Tibial artery (tissue), 4 donors: Measurements from ENCODE around the gene TAOK3.
A peak's percentile ranks its signal among the peaks of the same experiment; 100 is the strongest.

Experiments
- DNase-seq, 2 donors: peaks; one replicate each; pipeline ENCODE4 v3.0.0-alpha.2; 2019
- H3K27ac ChIP-seq, 2 donors: fragments of 200-600 bp; sonication (generic) in 1 of 2; 1 replicate in 1 of 2; 2 replicates in 1 of 2; pipeline ENCODE4 v1.5.1; 2018 to 2019; ENCODE audit warnings: mild to moderate bottlenecking in 1 of 2
- H3K27me3 ChIP-seq, 2 donors: fragments of 200-600 bp; sonication (generic) in 1 of 2; one replicate each; pipeline versions ENCODE4 v1.5.1 to v1.6.0; 2016 to 2019
- H3K36me3 ChIP-seq, 3 donors: fragments of 200-600 bp; sonication (generic) in 2 of 3; one replicate each; pipeline ENCODE4 v1.5.1; 2016 to 2019; ENCODE audit warnings: mild to moderate bottlenecking in 2 of 3
- H3K4me1 ChIP-seq, 4 donors: fragments of 200-600 bp; sonication (generic) in 2 of 4; 1 replicate in 3 of 4; 2 replicates in 1 of 4; pipeline ENCODE4 v1.5.1; 2016 to 2019
- H3K4me3 ChIP-seq, 2 donors: fragments of 200-600 bp; sonication (generic) in 1 of 2; 1 replicate in 1 of 2; 2 replicates in 1 of 2; pipeline ENCODE4 v1.5.1; 2018 to 2019; ENCODE audit warnings: mild to moderate bottlenecking in 2 of 2
- H3K9me3 ChIP-seq, 3 donors: fragments of 200-600 bp; sonication (generic) in 1 of 3; one replicate each; pipeline ENCODE4 v1.5.1; 2016 to 2019
- intact Hi-C: fragments of 100-400 bp; cut with DNase I; formaldehyde crosslinking; loops from one replicate; pipeline ENCODE4 v1.15.0; 2023; ENCODE audit warnings: low total_unique reads
- TF ChIP-seq, protein P1 (sequence below), 2 experiments: fragments of 200-600 bp in 1 of 2; fragments of 450-650 bp in 1 of 2; IDR thresholded peaks; one replicate each; pipeline ENCODE4 v1.5.1; 2017 to 2019; ENCODE audit warnings: antibody characterized with exemption in 2 of 2, mild to moderate bottlenecking in 1 of 2, moderate library complexity in 1 of 2

TAOK3 gene

DNA sequence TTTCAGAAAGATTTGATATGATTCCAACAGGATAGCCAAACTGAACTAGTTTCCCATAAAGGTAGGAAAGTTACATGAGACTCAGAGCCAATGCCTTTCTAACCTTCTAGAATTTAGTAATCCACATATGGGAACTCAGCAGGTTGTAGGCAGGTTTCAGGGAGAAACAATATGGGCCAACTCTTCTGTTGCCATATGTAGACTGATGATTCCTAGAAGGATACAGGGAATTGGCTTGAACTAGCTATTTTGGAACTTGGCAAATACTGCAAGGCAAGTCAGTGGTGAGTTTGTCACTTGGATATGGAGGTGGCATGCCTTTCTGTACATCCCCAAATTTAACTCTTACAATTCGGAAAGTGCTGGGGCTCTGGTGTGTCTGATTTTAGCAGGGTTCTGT, 19.1 kb upstream of the TAOK3 start:
- Histone ChIP-seq H3K9me3 (no peaks in the 10 kb centered on the region), H3K27ac (no peak overlapping the region), H3K36me3 (peaks cover 58 to 97% (median 95%) of the 10 kb centered on the region in 3 donors), H3K27me3 (no peaks in the 10 kb centered on the region), H3K4me3 (no peak overlapping the region), H3K4me1 (no peaks in the 10 kb centered on the region)
- TF ChIP-seq, protein P1, sequence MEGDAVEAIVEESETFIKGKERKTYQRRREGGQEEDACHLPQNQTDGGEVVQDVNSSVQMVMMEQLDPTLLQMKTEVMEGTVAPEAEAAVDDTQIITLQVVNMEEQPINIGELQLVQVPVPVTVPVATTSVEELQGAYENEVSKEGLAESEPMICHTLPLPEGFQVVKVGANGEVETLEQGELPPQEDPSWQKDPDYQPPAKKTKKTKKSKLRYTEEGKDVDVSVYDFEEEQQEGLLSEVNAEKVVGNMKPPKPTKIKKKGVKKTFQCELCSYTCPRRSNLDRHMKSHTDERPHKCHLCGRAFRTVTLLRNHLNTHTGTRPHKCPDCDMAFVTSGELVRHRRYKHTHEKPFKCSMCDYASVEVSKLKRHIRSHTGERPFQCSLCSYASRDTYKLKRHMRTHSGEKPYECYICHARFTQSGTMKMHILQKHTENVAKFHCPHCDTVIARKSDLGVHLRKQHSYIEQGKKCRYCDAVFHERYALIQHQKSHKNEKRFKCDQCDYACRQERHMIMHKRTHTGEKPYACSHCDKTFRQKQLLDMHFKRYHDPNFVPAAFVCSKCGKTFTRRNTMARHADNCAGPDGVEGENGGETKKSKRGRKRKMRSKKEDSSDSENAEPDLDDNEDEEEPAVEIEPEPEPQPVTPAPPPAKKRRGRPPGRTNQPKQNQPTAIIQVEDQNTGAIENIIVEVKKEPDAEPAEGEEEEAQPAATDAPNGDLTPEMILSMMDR (IDR thresholded peaks at IDR 0.05), result no peak
- DNase-seq, result no peak
- intact Hi-C loops, result no loop called here

DNA sequence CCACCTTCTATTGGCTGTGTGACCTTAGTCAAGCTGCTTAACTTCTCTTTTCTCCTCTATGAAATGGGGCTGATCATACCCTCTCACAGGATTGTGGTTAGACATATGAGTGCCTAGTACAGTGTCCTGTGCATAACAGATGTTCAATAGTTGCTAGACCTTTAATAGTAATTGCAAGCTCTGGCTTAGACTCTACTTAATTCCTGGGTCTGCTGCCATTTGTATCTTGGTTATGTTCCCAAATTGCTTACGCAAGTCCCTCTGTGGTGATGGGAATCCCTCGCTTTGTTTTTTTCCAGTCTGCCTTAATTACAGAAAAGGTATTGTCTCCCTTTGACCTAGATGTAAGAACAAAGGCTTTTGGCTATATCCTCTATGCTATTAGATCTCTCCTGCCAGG, 18.7 kb upstream of the TAOK3 start:
- Histone ChIP-seq H3K4me3 (no peak overlapping the region), H3K4me1 (no peaks in the 10 kb centered on the region), H3K36me3 (peaks cover 62 to 97% (median 96%) of the 10 kb centered on the region in 3 donors), H3K9me3 (no peaks in the 10 kb centered on the region), H3K27me3 (no peaks in the 10 kb centered on the region), H3K27ac (no peak overlapping the region)
- DNase-seq, result no peak
- intact Hi-C loops, result no loop called here
- TF ChIP-seq, protein P1 (IDR thresholded peaks at IDR 0.05), result no peak

DNA sequence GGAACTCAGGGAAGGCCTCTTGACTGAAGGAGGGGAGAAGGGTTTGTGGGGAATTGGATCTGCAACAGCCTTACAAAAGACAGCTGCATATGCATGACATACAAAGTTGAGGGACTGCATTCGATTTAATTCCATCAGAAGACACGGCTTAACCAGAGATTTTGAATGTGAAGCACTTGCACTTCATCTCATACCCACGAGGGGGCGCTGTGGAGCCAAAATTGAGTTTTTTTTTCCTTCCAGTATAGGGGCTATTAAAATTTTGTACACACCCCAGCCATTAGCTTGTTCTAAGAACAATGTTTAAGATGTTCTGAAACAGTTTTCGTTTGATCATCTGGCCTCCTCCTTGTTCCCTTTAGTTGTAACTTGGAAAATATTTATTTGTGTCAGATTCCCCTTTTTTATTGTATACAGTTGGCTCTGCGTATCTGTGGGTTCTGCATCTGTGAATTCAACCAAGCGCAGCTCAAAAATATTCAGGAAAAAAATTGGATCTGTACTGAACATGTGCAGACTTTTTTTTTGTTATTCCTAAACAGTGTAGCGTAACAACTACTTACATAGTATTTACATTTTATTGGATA, 5.3 kb upstream of the TAOK3 start:
- H3K9me3 ChIP-seq, result no peaks in the 10 kb centered on the region
- TF ChIP-seq, protein P1 (IDR thresholded peaks at IDR 0.05), result peak; percentile 85 to 97
- intact Hi-C loops, result loop anchor here (2.0 to 10.0 kb wide), 3 partner anchors 193 to 503 kb away; partner anchors contain the start of gene PEBP1
- no peaks in the 10 kb centered on the region for H3K27me3 ChIP-seq
- H3K36me3 ChIP-seq, result peaks cover 16 to 46% (median 39%) of the 10 kb centered on the region in 3 donors
- peak overlapping the region; percentile 86 to 94 for H3K4me3 ChIP-seq
- DNase-seq, result peak; percentile 38 to 74
- peaks cover 5 to 43% (median 29%) of the 10 kb centered on the region in 4 donors for H3K4me1 ChIP-seq
- H3K27ac ChIP-seq, result peak overlapping the region; percentile 84 to 89

DNA sequence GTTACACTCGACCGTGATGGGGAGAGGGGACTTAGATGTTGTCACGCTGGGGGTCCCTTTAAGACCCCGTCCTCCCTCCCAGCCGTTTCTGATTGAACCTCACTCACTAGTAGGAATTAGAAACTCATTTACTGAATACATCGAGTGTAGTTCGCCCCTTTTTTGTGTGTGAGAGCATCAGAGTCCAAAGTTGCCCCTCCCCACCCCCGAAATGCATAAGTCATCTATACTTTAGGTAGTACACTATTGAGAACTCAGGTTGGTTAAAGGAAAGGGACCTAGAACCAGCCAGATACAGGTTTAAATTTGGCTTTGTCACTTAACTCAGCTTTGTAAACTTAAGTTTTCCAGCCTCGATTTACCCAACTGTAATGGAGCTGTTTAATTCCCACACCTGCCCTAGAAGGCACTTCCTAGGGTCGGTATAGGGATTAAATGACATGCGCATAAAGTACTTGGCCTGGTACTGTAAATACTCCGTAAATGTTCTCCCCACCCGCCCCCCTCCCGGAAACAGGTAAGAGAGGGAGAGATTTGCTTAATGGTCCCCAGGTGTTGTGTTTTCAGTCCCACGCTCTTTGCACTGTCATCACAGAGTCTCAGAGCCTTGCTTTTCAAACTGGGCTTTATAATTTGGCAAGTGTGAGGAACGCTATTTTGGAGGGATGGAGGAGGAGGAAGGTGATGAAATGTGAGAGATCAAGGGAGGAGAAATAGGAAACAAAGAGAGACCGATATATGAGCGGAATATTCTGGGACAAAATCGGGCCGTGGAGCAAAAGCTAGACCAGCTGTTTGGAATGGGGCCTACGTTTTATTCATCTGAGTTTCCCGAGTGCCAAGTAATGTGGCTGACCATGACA, 4.5 kb upstream of the TAOK3 start:
- H3K4me1 ChIP-seq, result peaks cover 5 to 43% (median 29%) of the 10 kb centered on the region in 4 donors
- H3K36me3 ChIP-seq, result peaks cover 16 to 39% (median 32%) of the 10 kb centered on the region in 3 donors
- TF ChIP-seq, protein P1 (IDR thresholded peaks at IDR 0.05), result no peak
- H3K27me3 ChIP-seq, result no peaks in the 10 kb centered on the region
- no peak for DNase-seq
- intact Hi-C loops, result loop anchor here (2.0 to 10.0 kb wide), 3 partner anchors 192 to 502 kb away; partner anchors contain the start of gene PEBP1
- peak overlapping the region; percentile 84 to 89 for H3K27ac ChIP-seq
- peak overlapping the region; percentile 86 to 94 for H3K4me3 ChIP-seq
- no peaks in the 10 kb centered on the region for H3K9me3 ChIP-seq

DNA sequence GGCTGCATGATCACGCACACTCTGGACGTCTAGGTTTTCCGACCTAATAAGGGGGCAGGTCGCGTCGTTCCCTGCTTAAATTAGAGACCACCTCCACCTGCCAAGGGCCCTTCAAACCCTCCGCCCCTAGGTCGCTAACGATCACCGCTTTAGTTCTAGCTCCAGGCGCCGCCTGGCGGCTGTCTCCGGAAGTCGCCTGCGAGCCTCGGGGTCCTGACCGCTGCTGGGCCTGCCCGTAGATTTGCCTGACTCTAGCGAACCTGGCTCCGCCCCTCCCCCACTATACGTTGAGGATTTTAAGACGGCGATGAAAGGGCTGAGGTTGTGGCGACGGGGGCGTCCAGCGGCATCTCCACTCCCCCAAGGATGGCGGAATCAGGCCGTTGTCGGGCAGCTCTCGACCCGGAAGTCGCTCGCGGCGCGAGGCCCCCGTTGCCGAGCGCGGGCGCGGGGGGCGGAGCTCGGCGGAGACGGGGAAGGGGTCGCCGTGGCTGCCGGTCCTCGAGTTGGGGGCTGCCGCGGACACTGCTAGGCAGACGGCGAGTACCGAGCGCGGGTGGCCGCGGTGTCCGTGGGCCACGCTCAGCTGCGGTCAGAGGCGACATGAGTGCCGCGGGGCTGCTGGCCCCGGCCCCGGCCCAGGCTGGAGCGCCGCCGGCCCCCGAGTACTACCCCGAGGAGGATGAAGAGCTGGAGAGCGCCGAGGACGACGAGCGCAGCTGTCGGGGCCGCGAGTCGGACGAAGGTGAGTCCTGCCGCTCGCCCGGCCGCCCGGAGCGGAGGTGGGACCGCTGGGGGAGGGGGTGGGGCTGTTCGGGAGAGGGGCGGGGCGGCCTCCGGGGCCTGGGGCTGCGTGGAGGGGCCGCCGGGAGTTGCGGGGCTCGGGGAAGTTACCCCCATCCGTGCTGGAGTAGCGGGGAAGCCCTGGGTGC, 3.6 kb upstream of the TAOK3 start, which contains the start of gene SUDS3:
TSS of gene SUDS3 (plus strand) at position 467 of the 932 bp plus-strand sequence. CDS start at position 604, 137 bp downstream.
- Histone ChIP-seq H3K36me3 (peaks cover 9 to 30% (median 23%) of the 10 kb centered on the region in 3 donors), H3K4me3 (peak within 1 kb of the TSS; percentile 86 to 94), H3K4me1 (peaks cover 5 to 50% (median 33%) of the 10 kb centered on the region in 4 donors), H3K27me3 (no peaks in the 10 kb centered on the region), H3K27ac (peak within 1 kb of the TSS; percentile 84 to 89), H3K9me3 (no peaks in the 10 kb centered on the region)
- intact Hi-C loops, result loop anchor here (2.0 to 10.0 kb wide), 3 partner anchors 192 to 502 kb away; partner anchors contain the start of gene PEBP1
- TF ChIP-seq, protein P1 (IDR thresholded peaks at IDR 0.05), result peak; percentile 97 to 99
- peak; percentile 94 for DNase-seq
